HG03025 (cell line): ENCODE results near the gene C12orf57.
"Not testable (repeated sequence)": the region's sequence is repeated elsewhere in the genome, so short reads cannot be mapped to it uniquely, and the experiment has no call there.

Experiments used
- ATAC-seq: cut with Tn5 transposase; IDR thresholded peaks from one replicate; pipeline ENCODE4 v1.9.1; 2021; ENCODE audit warnings: mild to moderate bottlenecking, moderate library complexity; ENCODE audit not compliant: unreplicated experiment, low FRiP score

C12orf57 gene

GRCh38 chr12:6943722-6944380, at the start of gene C12orf57, which contains the start of gene RNU7-1:
Gene C12orf57 (plus strand): TSS chr12:6944022. CDS start chr12:6944122, 100 bp downstream.
Gene RNU7-1 (plus strand): TSS chr12:6943816.
- peak; percentile 24 for ATAC-seq

DNA sequence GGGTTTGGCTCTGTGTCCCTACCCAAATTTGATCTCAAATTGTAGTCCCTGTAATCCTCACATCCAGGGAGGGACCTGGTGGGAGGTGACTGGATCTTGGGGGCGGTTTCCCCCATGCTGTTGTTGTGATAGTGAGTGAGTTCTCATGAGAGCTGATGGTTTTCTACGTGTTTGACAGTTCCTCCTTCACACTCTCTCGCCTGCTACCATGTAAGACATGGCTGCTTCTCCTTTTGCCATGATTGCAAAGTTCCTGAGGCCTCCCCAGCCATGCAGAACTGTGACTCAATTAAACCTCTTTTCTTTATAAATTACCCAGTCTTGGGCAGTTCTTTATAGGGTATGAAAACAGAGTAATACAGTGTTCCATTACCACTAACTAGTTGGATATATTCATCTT, 49.5 kb upstream of the C12orf57 start:
- ATAC-seq: no peak

- no peak for ATAC-seq
Observed at GRCh38 chr12:6896846-6897435, 46.9 kb upstream of the C12orf57 start.

DNA sequence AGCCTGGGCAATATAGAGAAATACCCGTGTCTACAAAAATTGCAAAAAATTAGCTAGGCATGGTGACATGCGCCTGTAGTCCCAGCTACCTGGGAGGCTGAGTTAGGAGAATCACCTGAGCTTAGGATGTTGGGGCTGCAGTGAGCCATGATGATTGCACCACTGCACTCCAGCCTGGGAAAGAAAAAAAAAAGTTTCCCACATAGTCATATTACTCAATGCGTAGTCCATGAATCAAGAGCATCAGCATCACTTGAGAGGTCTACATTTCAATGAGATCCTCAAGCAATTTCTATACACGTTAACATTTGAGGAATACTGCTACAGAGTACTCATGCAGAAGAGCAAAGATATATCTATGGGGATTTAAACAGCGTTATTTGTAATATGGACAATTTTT, 44.4 kb upstream of the C12orf57 start:
- ATAC-seq: no peak

GRCh38 chr12:6899837-6900519, 43.8 kb upstream of the C12orf57 start:
- no peak for ATAC-seq

DNA sequence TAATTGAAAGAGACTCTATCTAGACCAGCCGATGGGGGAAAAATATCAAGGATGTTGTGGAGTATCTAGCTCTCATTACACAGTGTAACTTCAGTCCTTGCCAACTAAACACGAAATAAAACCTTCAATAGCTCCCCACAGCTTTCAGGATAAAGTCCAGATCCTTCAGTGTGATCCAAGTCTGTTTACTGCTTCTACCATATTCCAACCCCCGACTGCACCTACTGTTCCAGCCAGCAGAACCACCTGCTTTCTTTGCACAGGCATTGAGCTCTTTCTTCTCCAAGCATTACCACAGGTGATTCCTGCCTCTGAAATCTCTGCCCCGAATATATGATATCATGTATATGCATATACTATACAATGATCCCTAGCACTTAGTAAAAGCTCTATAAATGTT, 41.4 kb upstream of the C12orf57 start:
- ATAC-seq: no peak

- ATAC-seq: no peak
Observed at GRCh38 chr12:6903722-6904121, 40.1 kb upstream of the C12orf57 start.

DNA sequence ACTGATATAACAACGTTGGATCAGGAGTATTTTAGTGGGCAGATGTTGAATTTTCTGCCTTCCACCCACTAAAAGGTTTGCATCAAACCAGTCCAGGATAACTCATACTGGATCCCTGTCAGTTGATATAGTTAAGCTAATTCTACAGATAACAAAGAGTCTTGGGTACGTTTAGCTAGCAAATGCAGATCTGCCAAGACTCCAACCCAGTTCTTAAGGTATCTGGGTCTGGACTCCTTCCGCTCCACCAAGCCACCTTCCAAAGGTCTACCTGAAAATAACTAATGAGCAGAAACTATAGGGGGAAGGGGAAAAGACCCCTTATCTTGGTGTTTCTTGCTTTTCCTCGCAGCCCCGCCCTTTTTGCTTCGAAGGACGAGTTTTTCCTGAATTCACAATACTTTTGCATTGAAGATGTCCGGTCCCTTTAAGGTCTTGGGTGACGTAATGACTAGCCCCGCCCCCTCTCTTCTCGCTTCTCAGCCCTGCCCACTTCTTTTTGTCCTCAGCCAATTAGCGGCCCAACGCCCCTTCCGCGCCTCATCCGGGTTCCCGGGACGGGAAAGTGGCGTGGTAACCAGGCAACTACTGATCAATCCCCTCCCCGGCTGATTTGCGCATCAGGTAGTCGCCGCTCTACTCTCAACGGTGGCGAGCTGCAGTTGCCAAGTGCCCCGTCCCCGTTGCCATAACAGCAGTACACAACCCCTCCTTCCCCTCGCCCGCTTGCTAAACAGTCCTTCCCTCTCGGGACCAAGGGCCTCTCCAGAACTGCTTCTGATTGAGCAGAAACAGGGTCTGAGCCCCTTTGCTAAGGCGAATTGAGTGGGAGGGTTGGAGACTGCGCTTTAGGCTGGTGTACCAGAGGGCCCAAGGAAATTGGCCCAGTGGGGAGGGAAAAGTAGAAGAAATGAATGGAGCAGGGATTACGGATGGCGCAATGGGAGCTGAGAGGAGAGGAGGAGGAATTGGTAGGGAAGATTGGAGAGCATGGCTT, 39.2 kb upstream of the C12orf57 start, which contains the start of gene LRRC23:
Gene LRRC23, plus strand, starts transcription at position 543 of the 997 bp plus-strand sequence. CDS start 812 bp downstream, outside the sequence.
- ATAC-seq: peak; percentile 86

- ATAC-seq: no peak
Observed at GRCh38 chr12:6905414-6906040, 38.3 kb upstream of the C12orf57 start.

DNA sequence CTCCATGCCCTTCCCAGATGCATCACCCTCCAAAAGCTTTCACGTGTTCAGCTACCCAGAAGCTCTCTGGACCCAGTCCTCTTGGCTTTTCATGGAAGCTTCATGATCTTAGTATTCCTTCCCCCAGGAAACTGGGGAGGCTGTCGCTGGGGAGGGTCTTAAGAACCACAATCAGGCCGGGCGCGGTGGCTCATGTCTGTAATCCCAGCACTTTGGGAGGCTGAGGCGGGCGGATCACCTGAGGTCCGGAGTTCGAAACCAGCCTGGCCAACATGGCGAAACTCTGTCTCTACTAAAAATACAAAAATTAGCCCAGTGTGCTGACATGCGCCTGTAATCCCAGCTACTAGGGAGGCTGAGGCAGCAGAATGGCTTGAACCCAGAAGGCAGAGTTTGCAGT, 35.7 kb upstream of the C12orf57 start:
- ATAC-seq: not testable (repeated sequence)

GRCh38 chr12:6909421-6910145, 34.2 kb upstream of the C12orf57 start:
- no peak for ATAC-seq

DNA sequence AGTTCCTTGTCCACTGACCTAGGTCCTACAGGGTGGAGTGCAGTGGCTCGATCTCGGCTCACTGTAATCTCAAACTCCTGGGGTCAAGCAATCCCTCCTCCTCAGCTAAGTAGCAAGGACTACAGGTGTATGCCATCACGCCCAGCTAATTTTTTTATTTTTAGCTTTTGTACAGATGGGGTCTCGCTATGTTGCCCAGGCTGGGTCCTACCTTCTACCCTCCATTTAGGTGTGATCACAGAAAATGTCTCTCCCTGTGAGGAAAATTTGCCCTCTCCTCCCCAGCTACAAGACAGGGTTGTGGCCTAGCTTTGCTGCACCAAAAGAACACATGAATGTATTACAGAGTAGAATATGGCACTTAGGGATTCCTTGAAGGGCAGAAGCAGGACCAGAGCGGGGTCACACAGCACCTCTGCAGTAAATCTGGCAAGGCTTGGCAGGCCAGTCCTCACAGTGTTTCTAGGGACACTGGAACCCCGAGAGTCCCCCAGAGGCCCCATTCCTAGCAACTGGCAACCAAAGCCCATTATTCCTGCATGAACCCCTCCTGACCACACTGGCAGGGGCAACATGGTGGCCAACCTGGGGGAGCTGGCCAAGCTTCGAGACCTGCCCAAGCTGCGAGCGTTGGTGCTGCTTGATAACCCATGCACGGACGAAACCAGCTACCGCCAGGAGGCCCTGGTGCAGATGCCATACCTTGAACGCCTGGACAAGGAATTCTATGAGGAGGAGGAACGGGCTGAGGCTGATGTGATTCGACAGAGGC, 31.5 kb upstream of the C12orf57 start:
- ATAC-seq: no peak

DNA sequence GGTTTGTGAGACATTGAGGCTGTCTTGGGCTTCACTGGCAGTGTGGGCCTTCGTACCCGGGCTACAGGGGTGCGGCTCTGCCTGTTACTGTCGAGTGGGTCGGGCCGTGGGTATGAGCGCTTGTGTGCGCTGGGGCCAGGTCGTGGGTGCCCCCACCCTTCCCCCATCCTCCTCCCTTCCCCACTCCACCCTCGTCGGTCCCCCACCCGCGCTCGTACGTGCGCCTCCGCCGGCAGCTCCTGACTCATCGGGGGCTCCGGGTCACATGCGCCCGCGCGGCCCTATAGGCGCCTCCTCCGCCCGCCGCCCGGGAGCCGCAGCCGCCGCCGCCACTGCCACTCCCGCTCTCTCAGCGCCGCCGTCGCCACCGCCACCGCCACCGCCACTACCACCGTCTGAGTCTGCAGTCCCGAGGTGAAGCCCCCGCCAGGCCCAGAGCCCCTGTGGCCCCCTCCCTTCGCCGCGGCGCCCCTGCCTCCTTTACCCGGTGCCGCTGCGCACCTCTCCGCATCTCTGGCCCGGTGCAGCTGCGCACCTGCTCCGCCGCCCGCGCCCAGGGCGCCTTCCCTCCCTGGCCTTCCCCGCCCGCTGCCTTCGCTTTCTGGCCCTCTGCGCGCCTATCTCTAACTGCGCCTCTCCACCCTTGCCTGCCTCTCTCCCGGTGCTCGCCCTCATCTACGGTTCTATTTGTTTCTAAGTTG, 29.4 kb upstream of the C12orf57 start, which contains the start of gene ENO2:
Gene ENO2, plus strand, starts transcription at position 335 of the 701 bp plus-strand sequence. CDS start 1,253 bp downstream, outside the sequence.
- peak; percentile 64 for ATAC-seq

DNA sequence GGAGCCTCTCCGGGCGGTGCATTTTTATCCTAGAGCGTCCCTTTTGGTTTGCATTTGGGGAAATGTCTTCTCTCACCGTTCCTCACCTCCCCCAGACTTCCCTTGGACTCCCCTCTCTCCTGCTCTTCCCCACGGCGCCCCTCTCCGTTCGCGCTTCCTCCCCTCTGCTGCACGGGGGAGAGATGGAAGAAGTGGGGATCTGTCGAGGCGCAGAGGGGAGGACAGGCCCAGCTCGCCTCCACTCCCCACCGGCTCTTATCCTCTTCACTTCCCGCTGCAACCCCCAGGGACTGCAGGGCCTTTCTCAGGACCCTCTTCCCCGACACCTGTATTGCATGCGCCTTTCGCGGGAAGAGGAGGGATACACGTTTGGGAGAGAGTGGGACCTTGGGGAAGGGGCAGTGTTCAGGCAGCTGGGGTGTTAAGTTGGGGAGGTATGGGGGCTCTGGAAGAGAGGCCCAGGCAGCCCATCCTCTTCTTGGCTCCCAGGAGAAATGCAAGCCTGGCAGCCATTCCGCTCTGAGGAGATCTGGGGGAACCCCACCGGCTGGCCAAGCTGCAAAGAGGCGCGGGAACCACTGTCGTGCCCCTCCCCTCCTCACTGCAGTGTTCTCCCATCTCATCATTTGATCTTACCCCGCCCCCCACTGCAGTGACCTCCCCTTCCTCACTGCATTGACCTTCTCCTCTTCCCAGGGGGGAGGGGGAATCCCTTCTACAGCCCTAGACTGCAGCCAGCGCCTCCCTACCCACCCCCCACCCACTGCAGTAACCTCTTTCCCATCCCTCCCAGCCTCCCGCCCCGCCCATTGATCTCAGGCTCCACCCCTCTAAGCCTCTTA, 28.7 kb upstream of the C12orf57 start:
- ATAC-seq: peak; percentile 12

GRCh38 chr12:6915789-6916285, 28.0 kb upstream of the C12orf57 start:
- ATAC-seq: no peak

- ATAC-seq: no peak
Observed at GRCh38 chr12:6916426-6917200, 27.2 kb upstream of the C12orf57 start.
